ENCODE data around the gene VWA8.

DNA sequence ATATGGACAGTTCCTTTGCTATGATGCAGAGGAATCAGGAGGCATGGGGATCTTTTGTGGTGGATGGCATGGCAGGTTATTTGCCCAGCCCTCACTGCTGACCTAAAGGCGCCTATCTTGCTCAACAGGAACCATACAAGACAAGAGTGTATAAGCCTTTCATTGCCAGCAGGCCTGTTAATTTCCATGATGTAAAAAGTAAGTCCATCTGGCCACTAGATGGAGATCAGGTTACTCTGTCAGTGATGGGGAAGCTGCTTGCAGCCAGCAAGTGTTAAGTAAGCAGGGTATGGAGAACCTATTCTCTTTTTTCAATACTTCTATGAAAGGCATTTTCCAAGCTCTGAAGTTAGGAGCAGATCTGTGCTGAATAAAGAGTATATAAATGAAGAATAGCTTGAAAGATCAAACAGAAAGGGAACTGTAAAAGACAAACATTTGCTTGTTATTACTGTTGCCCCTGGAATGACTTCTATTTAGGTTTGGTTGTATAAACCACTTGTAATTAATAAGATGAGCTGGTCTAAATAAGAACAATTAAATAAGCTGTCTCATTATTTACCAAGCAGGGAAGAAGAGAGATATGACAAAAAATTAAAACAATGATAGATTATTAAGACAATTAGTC, 292.7 kb downstream of the VWA8 start:
- TF ChIP-seq CTCF (IDR thresholded peaks at IDR 0.05): peak; percentile 75 to 89 (median 80)
- TF ChIP-seq POLR2A (IDR thresholded peaks at IDR 0.05; ENCODE audit: low read depth): no peak
